ENCODE data around the gene CD1D. TPM values are rescaled to one million over a fixed set of nuclear protein-coding genes. Genes with fewer than 3 reads are reported as not detected.
"Not testable (repeated sequence)": the region's sequence is repeated elsewhere in the genome, so short reads cannot be mapped to it uniquely, and the experiment has no call there.

The CD1D gene
- total RNA-seq, 2 donors from 2014 or later: not detected

DNA sequence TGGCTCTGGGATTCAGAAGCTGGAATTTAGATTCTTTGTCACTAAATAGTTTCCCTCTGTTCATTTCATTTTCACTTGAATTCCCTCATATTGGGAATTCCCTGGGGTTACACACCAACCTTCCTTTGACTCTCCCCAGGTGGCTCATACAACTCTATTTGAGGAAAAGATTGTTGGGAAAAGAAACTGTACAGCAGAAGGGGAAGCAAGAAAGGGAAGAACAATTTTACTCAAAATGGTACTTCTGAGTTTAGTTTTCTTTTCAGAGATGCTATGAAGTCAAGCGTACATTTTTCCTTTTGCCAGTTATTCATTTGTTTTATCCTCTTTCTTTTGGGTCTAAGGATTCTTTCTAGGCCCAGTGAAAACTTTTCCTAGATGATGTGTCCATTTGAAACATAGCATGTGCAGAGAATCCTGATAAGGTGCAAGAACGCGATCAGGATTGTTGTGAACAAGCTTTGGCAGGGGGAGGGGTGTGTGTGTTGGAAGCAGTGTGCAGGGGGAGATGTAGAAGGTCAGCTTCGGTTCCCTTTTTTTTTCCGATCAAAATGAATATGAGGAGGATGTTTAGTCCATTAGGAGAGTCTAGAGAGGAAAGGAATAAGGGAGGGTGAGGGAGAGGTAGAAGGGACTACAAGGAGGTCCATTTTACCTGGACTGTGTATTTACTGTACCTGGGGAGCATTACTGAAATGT is 26.8 kb upstream of the CD1D start:
- peaks cover 36 to 55% of the 10 kb centered on the region in 2 donors for H3K27me3 Mint-ChIP-seq
- ATAC-seq: no peak

DNA sequence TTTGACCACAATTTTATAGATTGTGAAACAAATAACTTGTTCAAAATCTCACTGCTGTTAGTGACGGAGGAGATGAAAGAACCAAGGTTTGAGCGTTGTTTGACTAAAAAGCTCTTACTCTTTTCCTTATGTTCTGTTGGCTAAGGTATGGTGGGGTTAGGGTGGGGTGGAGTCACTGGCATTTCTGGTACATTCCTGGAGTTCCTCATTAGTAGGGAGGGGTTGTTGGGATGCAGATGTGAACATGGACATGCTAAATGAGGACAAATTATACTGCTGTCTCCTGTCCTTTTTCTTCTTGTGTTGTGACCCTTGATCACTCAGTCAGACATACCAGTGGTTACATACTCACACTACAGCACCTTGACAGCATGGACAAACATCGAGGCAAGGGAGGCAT is 26.2 kb upstream of the CD1D start:
- H3K4me1 Mint-ChIP-seq (ENCODE audit: low read depth in 2 of 2): peaks cover 13 to 16% of the 10 kb centered on the region in 2 donors

More for the DNA sequence above, 26.8 kb upstream of the CD1D start:
- Mint-ChIP-seq H3K27ac (no peak overlapping the region), H3K4me3 (no peak overlapping the region), H3K9me3 (peaks cover 1% of the 10 kb centered on the region), H3K4me1 (ENCODE audit: low read depth in 2 of 2) (peaks cover 19 to 22% of the 10 kb centered on the region in 2 donors), H3K36me3 (no peaks in the 10 kb centered on the region)
- no peak for DNase-seq (ENCODE audit: low spot score)

DNA sequence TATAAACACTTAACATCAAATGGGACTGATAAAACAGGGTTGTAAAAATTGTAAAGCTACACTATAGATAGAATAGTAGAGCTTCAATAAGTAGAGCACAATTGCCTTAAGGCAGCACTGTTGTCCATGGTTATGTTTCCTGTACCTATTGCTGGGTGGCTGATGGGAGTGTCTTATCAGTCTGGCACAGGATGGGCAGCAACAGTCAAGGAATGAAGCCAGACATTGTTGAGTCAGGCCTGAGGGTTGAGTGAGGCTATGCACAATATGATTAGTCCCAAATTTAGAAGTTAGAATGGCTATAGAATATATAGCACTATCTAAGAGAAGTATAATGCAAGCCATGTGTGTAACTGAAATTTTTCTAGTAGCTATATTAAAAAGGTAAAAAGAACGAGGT is 25.0 kb upstream of the CD1D start:
- Mint-ChIP-seq H3K4me3 (no peak overlapping the region), H3K4me1 (ENCODE audit: low read depth in 2 of 2) (peaks cover 2 to 4% of the 10 kb centered on the region in 2 donors), H3K27ac (no peak overlapping the region), H3K36me3 (no peaks in the 10 kb centered on the region), H3K27me3 (peaks cover 40 to 62% of the 10 kb centered on the region in 2 donors), H3K9me3 (no peaks in the 10 kb centered on the region)
- ATAC-seq: no peak
- no peak for DNase-seq (ENCODE audit: low spot score)

More for the DNA sequence above, 26.2 kb upstream of the CD1D start:
- DNase-seq (ENCODE audit: low spot score) (no peak), ATAC-seq (no peak)
- no peaks in the 10 kb centered on the region for H3K9me3 Mint-ChIP-seq
- H3K27ac Mint-ChIP-seq: no peak overlapping the region
- H3K27me3 Mint-ChIP-seq: peaks cover 36 to 55% of the 10 kb centered on the region in 2 donors
- no peak overlapping the region for H3K4me3 Mint-ChIP-seq
- no peaks in the 10 kb centered on the region for H3K36me3 Mint-ChIP-seq

DNA sequence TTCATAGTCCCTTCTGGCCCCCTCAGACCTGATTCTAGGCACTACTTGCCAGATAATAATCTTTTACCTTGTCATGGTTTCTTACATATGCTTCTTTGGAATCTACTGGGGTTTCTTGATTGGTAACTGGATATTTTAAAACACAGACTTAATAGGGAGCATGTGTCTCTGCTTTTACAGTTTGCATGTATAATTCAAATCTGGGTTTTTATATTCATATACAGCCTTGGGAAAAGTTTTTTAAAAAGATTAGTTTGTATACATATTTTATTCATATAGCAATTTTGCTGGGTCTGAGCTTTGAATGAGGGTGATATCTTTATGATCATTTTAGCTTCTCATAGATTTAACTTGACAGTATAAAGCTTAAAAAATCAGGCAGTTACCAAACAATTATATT is 21.1 kb upstream of the CD1D start:
- Mint-ChIP-seq H3K4me1 (ENCODE audit: low read depth in 2 of 2) (no peaks in the 10 kb centered on the region), H3K27ac (no peak overlapping the region), H3K27me3 (peaks cover 48 to 78% of the 10 kb centered on the region in 2 donors), H3K4me3 (no peak overlapping the region), H3K9me3 (no peaks in the 10 kb centered on the region), H3K36me3 (no peaks in the 10 kb centered on the region)
- ATAC-seq (no peak), DNase-seq (ENCODE audit: low spot score) (no peak)

DNA sequence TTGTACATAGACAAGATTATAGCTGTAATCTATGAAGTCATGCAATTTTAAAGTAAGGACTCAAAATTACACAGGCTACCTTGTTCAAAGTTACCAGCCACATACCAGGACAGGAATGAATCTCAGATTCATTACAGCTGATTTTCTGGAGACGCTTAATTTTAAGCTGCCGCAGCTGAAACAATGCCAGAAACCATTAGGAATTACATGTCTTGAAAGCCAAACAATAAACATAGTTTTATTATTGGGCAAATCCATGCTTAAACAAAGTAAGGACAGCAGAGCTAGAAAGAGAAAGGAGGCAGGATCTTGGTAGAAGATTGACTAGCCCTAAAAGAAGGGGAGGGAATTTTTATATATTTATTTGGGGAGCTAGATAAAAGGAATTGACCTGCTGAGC is 19.2 kb upstream of the CD1D start:
- H3K27ac Mint-ChIP-seq: no peak overlapping the region
- DNase-seq (ENCODE audit: low spot score) (no peak), ATAC-seq (no peak)
- H3K4me1 Mint-ChIP-seq (ENCODE audit: low read depth in 2 of 2): no peaks in the 10 kb centered on the region
- no peaks in the 10 kb centered on the region for H3K9me3 Mint-ChIP-seq
- H3K27me3 Mint-ChIP-seq: peaks cover 45 to 83% of the 10 kb centered on the region in 2 donors
- no peak overlapping the region for H3K4me3 Mint-ChIP-seq
- no peaks in the 10 kb centered on the region for H3K36me3 Mint-ChIP-seq

DNA sequence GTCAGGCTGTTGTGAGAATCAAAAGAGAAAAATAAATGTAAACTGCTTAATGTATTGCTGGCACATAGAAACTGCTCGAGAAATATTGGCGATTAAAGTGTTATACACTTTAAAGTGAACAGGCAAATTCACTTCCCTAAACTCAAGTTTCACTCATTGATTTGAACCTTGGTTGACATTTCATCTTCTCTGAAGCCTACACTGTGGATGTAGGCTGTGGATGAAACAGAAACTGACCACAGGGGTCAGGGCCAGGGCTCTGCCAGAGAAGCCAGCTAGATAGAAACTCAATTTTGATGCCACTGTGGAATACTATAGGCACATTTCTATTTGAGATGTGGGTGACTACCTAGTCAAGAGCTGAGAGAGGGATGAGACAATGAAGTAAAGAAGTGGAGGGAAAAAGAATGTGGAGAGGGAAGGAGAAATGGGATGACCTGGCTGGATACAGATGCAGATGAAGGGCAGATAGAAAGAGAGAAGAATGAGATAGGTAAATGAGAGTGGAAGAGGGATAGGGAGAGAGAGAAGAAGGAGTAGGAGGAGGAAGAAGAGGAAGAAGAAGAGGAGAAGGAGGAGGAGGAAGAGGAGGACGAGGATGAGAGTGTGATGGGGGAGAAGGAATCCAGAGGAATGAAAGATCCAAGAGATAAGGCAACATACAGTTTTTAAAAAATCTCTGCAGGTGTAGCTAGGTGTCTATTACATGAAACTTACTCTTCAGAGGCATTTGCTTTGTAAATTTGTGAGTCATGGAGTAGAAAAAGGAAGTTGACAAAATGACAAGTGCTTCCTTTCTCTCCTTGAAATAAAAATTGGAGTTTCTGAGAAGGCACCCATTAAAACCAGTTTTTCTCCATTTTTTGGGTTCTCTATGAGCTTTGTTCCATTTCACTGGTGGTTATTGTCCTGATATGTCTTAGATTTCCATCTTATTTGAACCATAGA is 17.4 kb upstream of the CD1D start:
- Mint-ChIP-seq H3K27me3 (peaks cover 45 to 80% of the 10 kb centered on the region in 2 donors), H3K4me3 (no peak overlapping the region), H3K27ac (no peak overlapping the region), H3K36me3 (no peaks in the 10 kb centered on the region), H3K9me3 (no peaks in the 10 kb centered on the region), H3K4me1 (ENCODE audit: low read depth in 2 of 2) (no peaks in the 10 kb centered on the region)
- no peak for DNase-seq (ENCODE audit: low spot score)
- ATAC-seq: no peak

DNA sequence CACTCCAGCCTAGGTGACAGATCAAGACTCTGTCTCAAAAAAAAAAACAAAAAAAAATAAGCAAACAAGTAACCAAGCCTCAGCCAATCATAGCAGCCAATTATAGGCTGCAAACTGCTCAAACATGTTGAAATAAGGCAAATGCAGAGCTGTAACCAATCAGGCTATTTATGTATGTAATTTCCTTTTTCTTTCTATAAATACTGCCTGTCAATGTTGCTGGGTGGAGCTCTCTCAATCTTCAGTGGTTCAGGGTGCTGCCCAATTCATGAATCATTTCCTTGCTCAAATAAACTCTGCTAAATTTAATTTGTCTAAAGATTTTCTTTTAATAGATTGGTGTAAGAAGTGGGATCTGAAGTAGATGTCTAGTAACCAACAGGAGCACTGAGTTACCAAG is 11.6 kb upstream of the CD1D start:
- Mint-ChIP-seq H3K36me3 (no peaks in the 10 kb centered on the region), H3K4me1 (ENCODE audit: low read depth in 2 of 2) (no peaks in the 10 kb centered on the region), H3K27me3 (peaks cover 35 to 64% of the 10 kb centered on the region in 2 donors), H3K4me3 (no peak overlapping the region), H3K27ac (no peak overlapping the region), H3K9me3 (no peaks in the 10 kb centered on the region)
- ATAC-seq (no peak), DNase-seq (ENCODE audit: low spot score) (no peak)

DNA sequence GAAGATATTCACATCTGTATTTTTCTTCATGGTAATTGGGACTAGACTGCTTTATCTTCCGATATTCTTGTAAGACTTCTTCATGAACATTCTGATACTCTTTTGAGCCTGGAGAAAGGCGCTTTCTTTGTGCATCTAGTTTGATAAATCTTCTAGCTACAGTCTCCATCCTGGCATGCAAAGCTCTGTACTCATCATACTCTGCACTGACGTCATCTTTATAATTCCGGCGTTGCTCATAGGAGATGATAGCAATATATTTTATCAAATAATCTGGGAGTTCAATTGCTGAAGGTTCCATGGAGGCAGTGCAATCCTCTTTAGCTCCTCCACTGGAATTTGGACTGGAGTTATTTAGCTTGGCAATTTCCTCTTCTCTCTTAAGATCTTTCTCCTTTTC is 4.8 kb upstream of the CD1D start:
- H3K27ac Mint-ChIP-seq; H3K36me3 Mint-ChIP-seq; DNase-seq (ENCODE audit: low spot score); H3K4me3 Mint-ChIP-seq; H3K9me3 Mint-ChIP-seq; ATAC-seq: not testable (repeated sequence)
- peaks cover 51 to 75% of the 10 kb centered on the region in 2 donors for H3K27me3 Mint-ChIP-seq
- H3K4me1 Mint-ChIP-seq (ENCODE audit: low read depth in 2 of 2): peaks cover 3 to 15% of the 10 kb centered on the region in 2 donors

DNA sequence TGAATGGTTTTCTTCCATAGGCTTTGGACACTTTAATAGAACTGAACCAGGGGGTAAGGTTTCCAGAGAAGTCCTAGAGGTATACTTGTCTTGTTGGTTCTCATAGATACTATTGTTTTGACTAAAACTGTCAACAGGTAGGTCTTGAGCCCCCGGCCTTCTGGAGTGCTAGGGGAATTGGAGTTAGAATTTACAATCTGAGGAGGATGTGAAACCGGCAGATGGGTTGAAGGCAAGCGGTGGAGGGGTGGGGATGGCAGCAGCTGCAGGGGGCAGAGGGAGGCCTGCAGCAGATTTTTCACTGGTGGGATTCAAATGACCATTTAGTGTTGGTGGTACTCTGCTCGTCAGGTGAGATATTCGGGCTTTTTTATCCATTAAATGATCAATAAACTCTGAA is 4.3 kb upstream of the CD1D start:
- H3K4me1 Mint-ChIP-seq (ENCODE audit: low read depth in 2 of 2): peaks cover 8 to 15% of the 10 kb centered on the region in 2 donors
- no peaks in the 10 kb centered on the region for H3K36me3 Mint-ChIP-seq
- H3K9me3 Mint-ChIP-seq: no peaks in the 10 kb centered on the region
- no peak for ATAC-seq
- no peak overlapping the region for H3K4me3 Mint-ChIP-seq
- peaks cover 52 to 75% of the 10 kb centered on the region in 2 donors for H3K27me3 Mint-ChIP-seq
- no peak overlapping the region for H3K27ac Mint-ChIP-seq
- DNase-seq (ENCODE audit: low spot score): no peak

DNA sequence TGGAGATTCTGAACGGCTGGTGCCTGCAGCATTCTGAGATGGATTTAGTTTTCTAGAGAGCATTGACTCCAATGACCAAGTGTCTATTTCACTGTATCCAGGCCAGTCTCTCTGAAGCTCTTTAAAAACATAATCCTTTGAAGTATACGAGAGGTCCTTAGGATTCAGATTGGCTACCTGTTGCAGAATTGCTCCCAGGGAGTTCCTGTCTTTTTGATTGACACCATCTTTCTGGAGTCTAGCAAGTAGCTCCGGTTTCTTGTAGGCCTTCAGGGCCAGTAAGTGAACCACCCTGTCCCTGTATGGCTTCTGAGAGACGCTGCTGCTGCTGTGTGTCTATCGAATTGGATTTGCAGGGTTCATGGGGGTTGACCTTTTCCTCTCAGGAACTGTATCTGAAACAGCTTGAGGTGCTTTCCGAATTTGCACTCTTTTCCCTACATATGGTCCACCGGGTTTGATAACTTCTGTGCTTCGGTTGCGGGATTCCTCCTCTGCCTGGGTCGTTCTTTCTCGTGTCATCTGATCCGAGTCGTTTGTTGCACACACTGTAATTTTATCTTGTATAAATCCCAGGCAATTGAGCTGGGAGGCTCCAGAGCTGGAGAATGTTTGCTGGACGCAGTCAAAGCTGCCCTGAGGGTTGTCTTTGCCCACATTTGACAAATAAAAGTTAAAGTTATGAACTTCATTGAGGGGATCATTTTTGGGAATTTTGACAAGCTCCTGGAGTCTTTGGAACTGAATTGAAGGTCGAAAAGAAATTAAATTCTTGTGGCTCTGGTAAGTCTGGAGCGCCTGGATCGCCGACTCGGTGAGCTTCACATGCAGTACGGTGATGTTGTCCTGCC is 3.6 kb upstream of the CD1D start:
- peaks cover 51 to 75% of the 10 kb centered on the region in 2 donors for H3K27me3 Mint-ChIP-seq
- H3K9me3 Mint-ChIP-seq; H3K4me3 Mint-ChIP-seq; H3K36me3 Mint-ChIP-seq; H3K27ac Mint-ChIP-seq; ATAC-seq; DNase-seq (ENCODE audit: low spot score): not testable (repeated sequence)
- peaks cover 11 to 15% of the 10 kb centered on the region in 2 donors for H3K4me1 Mint-ChIP-seq (ENCODE audit: low read depth in 2 of 2)

DNA sequence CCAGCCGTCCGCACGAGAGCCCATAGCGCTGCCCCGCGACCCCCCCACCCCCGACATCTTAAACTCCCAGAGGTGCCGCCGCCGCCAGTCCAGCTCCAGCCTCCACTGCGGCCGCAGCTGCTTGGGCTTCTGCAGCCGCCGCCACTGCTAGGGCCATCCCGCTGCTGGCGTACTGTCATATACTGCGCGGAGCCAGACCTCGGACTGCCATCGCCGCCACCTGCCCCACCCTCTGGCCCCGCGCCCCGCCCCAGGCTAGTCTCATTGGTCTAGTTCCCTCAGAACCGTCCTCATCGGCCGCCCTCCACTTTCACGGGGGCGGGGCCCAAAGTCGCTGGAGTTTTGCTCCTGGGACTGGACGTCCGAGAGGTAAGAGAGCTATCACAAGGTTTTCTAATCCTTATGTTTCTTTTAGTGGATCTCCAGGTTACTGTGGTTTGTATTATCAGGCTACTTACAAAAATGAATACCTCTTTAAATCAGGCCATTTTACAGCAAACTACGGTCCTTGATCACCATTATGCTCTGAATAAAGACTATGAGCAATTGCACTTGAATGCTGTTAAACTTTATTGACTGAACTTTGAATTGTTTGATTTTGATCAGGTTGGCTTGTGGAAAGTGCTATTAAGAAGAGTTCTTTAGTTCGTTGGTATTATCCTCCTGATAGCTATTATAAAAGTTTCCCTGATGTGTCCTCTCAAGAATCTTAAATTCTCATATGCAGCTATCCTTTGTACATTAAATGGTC is 2.8 kb upstream of the CD1D start:
- ATAC-seq: peak; percentile 90
- Mint-ChIP-seq H3K4me3 (no peak overlapping the region), H3K4me1 (ENCODE audit: low read depth in 2 of 2) (peaks cover 11 to 15% of the 10 kb centered on the region in 2 donors), H3K9me3 (no peaks in the 10 kb centered on the region), H3K36me3 (no peaks in the 10 kb centered on the region), H3K27me3 (peaks cover 51 to 80% of the 10 kb centered on the region in 2 donors), H3K27ac (no peak overlapping the region)
- peak; percentile 64 for DNase-seq (ENCODE audit: low spot score)

DNA sequence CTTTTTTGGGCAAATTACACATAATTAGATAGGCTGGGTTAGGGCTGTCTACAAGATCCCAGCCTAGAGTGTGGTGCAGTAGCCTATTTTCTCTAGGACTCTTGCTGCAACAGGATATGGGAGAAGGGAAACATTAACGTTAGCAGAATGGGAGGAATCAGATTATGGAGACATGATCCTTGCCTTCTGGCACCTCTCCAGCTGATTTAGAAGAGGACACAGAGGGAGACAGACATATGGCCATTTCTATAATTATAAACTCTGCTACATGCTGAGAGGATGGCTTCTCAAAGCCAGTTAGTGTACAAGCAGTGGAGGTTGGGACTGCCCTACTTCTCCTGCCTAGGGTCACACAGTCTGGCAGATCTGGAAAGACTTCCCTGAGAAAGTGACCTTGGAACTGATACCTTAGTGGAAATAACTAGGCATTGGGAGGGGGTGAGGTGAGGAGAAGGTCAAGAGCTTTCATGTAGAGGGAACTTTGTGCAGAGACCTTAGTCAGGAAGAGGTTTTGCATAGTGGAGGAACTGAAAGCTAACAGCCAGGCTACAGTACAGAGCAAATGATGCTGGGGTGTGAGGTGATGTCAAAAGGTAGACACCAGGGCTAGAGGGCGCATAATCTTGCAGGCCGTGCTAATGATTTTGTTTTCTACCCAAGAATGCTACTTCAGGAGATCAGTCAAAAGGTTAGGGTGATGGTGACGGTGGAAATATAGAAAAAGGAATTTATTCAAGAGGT is 1.2 kb upstream of the CD1D start:
- ATAC-seq: no peak
- H3K4me1 Mint-ChIP-seq (ENCODE audit: low read depth in 2 of 2): peaks cover 11 to 15% of the 10 kb centered on the region in 2 donors
- no peaks in the 10 kb centered on the region for H3K9me3 Mint-ChIP-seq
- no peak overlapping the region for H3K27ac Mint-ChIP-seq
- no peak for DNase-seq (ENCODE audit: low spot score)
- H3K27me3 Mint-ChIP-seq: peaks cover 56 to 79% of the 10 kb centered on the region in 2 donors
- H3K4me3 Mint-ChIP-seq: peak overlapping the region; percentile 47
- H3K36me3 Mint-ChIP-seq: no peaks in the 10 kb centered on the region
